ENCODE data around the gene NMRK1.

DNA sequence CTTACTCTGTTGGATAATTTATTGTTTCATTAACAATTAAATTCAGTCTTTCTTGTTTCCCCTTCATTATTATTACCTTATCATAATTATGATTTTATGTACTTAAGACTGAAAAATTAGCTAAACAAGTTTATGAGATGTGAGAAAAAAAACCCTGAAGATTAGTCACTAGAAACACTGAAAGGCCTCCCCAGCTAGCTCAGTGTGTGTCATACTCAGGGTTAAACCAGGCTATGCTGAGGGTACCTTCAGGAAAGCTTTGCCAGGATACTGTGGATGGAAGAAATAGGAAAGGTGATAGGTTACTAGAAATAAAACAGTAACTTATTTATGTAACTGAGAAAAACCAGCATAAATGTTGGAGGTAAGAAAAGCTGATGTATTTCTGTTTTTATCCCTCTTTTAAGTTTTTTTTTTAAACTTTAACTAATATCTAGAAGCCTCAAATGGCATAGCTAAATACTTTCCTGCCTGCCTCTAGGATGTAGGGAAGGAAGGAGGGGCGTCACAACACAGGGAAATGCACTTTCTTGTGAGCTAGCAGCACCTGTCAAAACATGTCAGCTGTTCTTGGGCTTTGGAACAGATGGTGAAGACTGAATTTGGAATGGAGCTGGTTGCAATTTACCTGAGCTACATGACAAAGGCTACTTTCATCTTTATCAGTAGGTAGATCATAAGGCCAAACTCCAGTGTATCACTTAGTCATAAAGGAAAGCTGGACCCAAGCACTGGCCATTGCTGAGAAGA is 24.2 kb downstream of the NMRK1 start:
- TF ChIP-seq, protein P1, sequence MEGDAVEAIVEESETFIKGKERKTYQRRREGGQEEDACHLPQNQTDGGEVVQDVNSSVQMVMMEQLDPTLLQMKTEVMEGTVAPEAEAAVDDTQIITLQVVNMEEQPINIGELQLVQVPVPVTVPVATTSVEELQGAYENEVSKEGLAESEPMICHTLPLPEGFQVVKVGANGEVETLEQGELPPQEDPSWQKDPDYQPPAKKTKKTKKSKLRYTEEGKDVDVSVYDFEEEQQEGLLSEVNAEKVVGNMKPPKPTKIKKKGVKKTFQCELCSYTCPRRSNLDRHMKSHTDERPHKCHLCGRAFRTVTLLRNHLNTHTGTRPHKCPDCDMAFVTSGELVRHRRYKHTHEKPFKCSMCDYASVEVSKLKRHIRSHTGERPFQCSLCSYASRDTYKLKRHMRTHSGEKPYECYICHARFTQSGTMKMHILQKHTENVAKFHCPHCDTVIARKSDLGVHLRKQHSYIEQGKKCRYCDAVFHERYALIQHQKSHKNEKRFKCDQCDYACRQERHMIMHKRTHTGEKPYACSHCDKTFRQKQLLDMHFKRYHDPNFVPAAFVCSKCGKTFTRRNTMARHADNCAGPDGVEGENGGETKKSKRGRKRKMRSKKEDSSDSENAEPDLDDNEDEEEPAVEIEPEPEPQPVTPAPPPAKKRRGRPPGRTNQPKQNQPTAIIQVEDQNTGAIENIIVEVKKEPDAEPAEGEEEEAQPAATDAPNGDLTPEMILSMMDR (IDR thresholded peaks at IDR 0.05), result no peak
- no peak for TF ChIP-seq EZH2 (IDR thresholded peaks at IDR 0.05; ENCODE audit: borderline replicate concordance, insufficient read depth, low read depth, low read length, poor library complexity, severe bottlenecking)
